GM23338 (cell line): ENCODE results near the gene TCF20. TPM values are rescaled to one million over a fixed set of nuclear protein-coding genes. Genes with fewer than 3 reads are reported as not detected.

Experiments
- ATAC-seq: fragments of 200-7000 bp; cut with Tn5 transposase; 3 replicates; pipeline ENCODE4 v1.9.1; 2020
- DNase-seq: peaks from one replicate; pipeline ENCODE4 v3.0.0-alpha.2; 2015; ENCODE audit warnings: low spot score
- H2AFZ ChIP-seq: fragments of 200-600 bp; sonication (generic); 2 replicates; pipeline ENCODE4 v1.8.0; 2016; ENCODE audit warnings: antibody characterized with exemption, mild to moderate bottlenecking, moderate library complexity
- H3F3A ChIP-seq: fragments of 200-600 bp; sonication (generic); replicated peaks from 2 replicates; pipeline ENCODE4 v1.8.0; 2017; ENCODE audit warnings: antibody characterized with exemption, mixed run types, low read depth
- H3K27ac ChIP-seq: fragments of 200-600 bp; sonication (generic); 2 replicates; pipeline ENCODE4 v1.6.1; 2016; ENCODE audit warnings: low read depth
- H3K27me3 ChIP-seq: fragments of 200-600 bp; sonication (generic); 2 replicates; pipeline ENCODE4 v1.8.0; 2016; ENCODE audit warnings: mild to moderate bottlenecking, mixed run types, moderate library complexity; ENCODE audit not compliant: insufficient read depth
- H3K36me3 ChIP-seq: fragments of 200-600 bp; sonication (generic); 2 replicates; pipeline ENCODE4 v1.8.0; 2016; ENCODE audit warnings: mild to moderate bottlenecking; ENCODE audit not compliant: insufficient read depth
- H3K4me1 ChIP-seq: fragments of 200-600 bp; sonication (generic); 2 replicates; pipeline ENCODE4 v1.8.0; 2016; ENCODE audit warnings: mild to moderate bottlenecking, moderate library complexity; ENCODE audit not compliant: insufficient read depth
- H3K4me2 ChIP-seq: fragments of 200-600 bp; sonication (generic); 2 replicates; pipeline ENCODE4 v1.7.1; 2017; ENCODE audit warnings: mixed run types
- H3K4me3 ChIP-seq: fragments of 200-600 bp; sonication (generic); 2 replicates; pipeline ENCODE4 v1.6.1; 2016; ENCODE audit warnings: mixed run types
- H3K79me2 ChIP-seq: fragments of 200-600 bp; sonication (generic); replicated peaks from 2 replicates; pipeline ENCODE4 v1.8.0; 2017; ENCODE audit warnings: mild to moderate bottlenecking; ENCODE audit not compliant: insufficient read depth
- H3K9me2 ChIP-seq: fragments of 200-600 bp; sonication (generic); 2 replicates; pipeline ENCODE4 v1.8.0; 2017; ENCODE audit not compliant: insufficient read depth
- H4K20me1 ChIP-seq: fragments of 200-600 bp; sonication (generic); replicated peaks from 2 replicates; pipeline ENCODE4 v1.8.0; 2017; ENCODE audit warnings: mild to moderate bottlenecking; ENCODE audit not compliant: insufficient read depth
- H3K27ac Mint-ChIP-seq: 2 replicates; pipeline ENCODE4 v1.8.0; 2020; ENCODE audit warnings: inconsistent platforms, mild to moderate bottlenecking, moderate library complexity, mixed read lengths
- H3K27me3 Mint-ChIP-seq: 3 replicates; pipeline ENCODE4 v1.8.0; 2022; ENCODE audit warnings: low read depth, mild to moderate bottlenecking, moderate library complexity, mixed read lengths, inconsistent platforms; ENCODE audit not compliant: insufficient read depth, poor library complexity
- H3K36me3 Mint-ChIP-seq: 3 replicates; pipeline ENCODE4 v1.8.0; 2021; ENCODE audit warnings: low read depth, mild to moderate bottlenecking, inconsistent platforms, moderate library complexity, mixed read lengths
- H3K4me1 Mint-ChIP-seq: 3 replicates; pipeline ENCODE4 v1.8.0; 2020; ENCODE audit warnings: mild to moderate bottlenecking, inconsistent platforms, mixed read lengths
- H3K4me3 Mint-ChIP-seq: 3 replicates; pipeline ENCODE4 v1.8.0; 2021; ENCODE audit warnings: moderate library complexity, mild to moderate bottlenecking, inconsistent platforms, mixed read lengths
- H3K9me3 Mint-ChIP-seq: 3 replicates; pipeline ENCODE4 v1.8.0; 2020; ENCODE audit warnings: moderate library complexity, mild to moderate bottlenecking, inconsistent platforms, mixed read lengths
- CREB1 ChIP-seq: fragments of 250-450 bp; sonication (Bioruptor Pico); IDR thresholded peaks from 2 replicates; pipeline ENCODE4 v1.5.0; 2020; ENCODE audit warnings: low read depth, mild to moderate bottlenecking, moderate library complexity
- ETS1 ChIP-seq: IDR thresholded peaks from 2 replicates; pipeline ENCODE4 v1.6.1; 2016; ENCODE audit warnings: antibody characterized with exemption
- EZH2 ChIP-seq: fragments of 200-600 bp; sonication (generic); IDR thresholded peaks from one replicate; pipeline ENCODE4 v1.8.0; 2017; ENCODE audit warnings: antibody characterized with exemption, mild to moderate bottlenecking, low read depth; ENCODE audit not compliant: unreplicated experiment
- EZH2phosphoT487 ChIP-seq: fragments of 200-600 bp; sonication (generic); IDR thresholded peaks from one replicate; pipeline ENCODE4 v1.8.1; 2018; ENCODE audit warnings: antibody characterized with exemption; ENCODE audit not compliant: unreplicated experiment
- JUNB ChIP-seq: IDR thresholded peaks from one replicate; pipeline ENCODE4 v1.6.1; 2016; ENCODE audit warnings: antibody characterized with exemption; ENCODE audit not compliant: unreplicated experiment
- NANOG ChIP-seq: IDR thresholded peaks from 2 replicates; pipeline ENCODE4 v1.6.1; 2016; ENCODE audit warnings: antibody characterized with exemption, borderline replicate concordance
- POLR2AphosphoS5 ChIP-seq: IDR thresholded peaks from 2 replicates; pipeline ENCODE4 v1.6.1; 2016; ENCODE audit warnings: antibody characterized with exemption, low read depth
- STAT1 ChIP-seq: IDR thresholded peaks from one replicate; pipeline ENCODE4 v1.6.1; 2016; ENCODE audit warnings: antibody characterized with exemption; ENCODE audit not compliant: unreplicated experiment
- ZNF114 ChIP-seq: fragments of 250-450 bp; sonication (Bioruptor Pico); IDR thresholded peaks from 2 replicates; pipeline ENCODE4 v1.5.0; 2020; ENCODE audit warnings: mild to moderate bottlenecking, moderate library complexity
- ZNF331 ChIP-seq: fragments of 250-450 bp; sonication (Bioruptor Pico); IDR thresholded peaks from 2 replicates; pipeline ENCODE4 v1.5.0; 2020; ENCODE audit warnings: low read depth, mild to moderate bottlenecking, moderate library complexity
- polyA plus RNA-seq: library from polyadenylated mRNA; unstranded; fragments of >200 nt; fragmentation: Nextera tagmentation; extraction: Ambion mirVana; gene quantifications from 2 replicates; pipeline ENCODE4 v1.2.1, GENCODE V29; 2016
- total RNA-seq: library from RNA; depleted of rRNA; stranded (reverse); fragments of >200 nt; shearing (Covaris generic); gene quantifications from 2 replicates; pipeline ENCODE4 v1.2.3, GENCODE V29; 2014
- TF ChIP-seq, protein P1 (sequence below): fragments of 250-450 bp; sonication (Bioruptor Pico); IDR thresholded peaks from 2 replicates; pipeline ENCODE4 v1.5.0; 2020; ENCODE audit warnings: mild to moderate bottlenecking, moderate library complexity
- TF ChIP-seq, protein P2 (sequence below): IDR thresholded peaks from one replicate; pipeline ENCODE4 v1.6.1; 2018; ENCODE audit warnings: antibody characterized with exemption; ENCODE audit not compliant: unreplicated experiment

Gene TCF20
- total and polyA plus RNA-seq, 2 experiments from 2014 or later: 6.4 to 68.7 TPM

GRCh38 chr22:42258126-42258525, 12.3 kb downstream of the TCF20 start:
- no peaks in the 10 kb centered on the region for H3K36me3 ChIP-seq
- Mint-ChIP-seq H3K36me3 (no peaks in the 10 kb centered on the region), H3K4me1 (peaks cover 23% of the 10 kb centered on the region; the same call in 2 of the 3 replicates), H3K9me3 (no peaks in the 10 kb centered on the region), H3K4me3 (no peak overlapping the region), H3K27ac (no peak overlapping the region), H3K27me3 (peaks cover 13% of the 10 kb centered on the region)
- no peaks in the 10 kb centered on the region for H3F3A ChIP-seq
- no peak overlapping the region for H3K27ac ChIP-seq
- no peak overlapping the region for H3K4me3 ChIP-seq
- no peak overlapping the region for H2AFZ ChIP-seq
- TF ChIP-seq CREB1 (CRISPR knock-in tag) (no peak), NANOG (no peak), POLR2AphosphoS5 (no peak), EZH2 (no peak), STAT1 (no peak), JUNB (no peak), EZH2phosphoT487 (no peak), ETS1 (no peak), ZNF114 (CRISPR knock-in tag) (no peak), ZNF331 (CRISPR knock-in tag) (no peak)
- TF ChIP-seq, protein P1, sequence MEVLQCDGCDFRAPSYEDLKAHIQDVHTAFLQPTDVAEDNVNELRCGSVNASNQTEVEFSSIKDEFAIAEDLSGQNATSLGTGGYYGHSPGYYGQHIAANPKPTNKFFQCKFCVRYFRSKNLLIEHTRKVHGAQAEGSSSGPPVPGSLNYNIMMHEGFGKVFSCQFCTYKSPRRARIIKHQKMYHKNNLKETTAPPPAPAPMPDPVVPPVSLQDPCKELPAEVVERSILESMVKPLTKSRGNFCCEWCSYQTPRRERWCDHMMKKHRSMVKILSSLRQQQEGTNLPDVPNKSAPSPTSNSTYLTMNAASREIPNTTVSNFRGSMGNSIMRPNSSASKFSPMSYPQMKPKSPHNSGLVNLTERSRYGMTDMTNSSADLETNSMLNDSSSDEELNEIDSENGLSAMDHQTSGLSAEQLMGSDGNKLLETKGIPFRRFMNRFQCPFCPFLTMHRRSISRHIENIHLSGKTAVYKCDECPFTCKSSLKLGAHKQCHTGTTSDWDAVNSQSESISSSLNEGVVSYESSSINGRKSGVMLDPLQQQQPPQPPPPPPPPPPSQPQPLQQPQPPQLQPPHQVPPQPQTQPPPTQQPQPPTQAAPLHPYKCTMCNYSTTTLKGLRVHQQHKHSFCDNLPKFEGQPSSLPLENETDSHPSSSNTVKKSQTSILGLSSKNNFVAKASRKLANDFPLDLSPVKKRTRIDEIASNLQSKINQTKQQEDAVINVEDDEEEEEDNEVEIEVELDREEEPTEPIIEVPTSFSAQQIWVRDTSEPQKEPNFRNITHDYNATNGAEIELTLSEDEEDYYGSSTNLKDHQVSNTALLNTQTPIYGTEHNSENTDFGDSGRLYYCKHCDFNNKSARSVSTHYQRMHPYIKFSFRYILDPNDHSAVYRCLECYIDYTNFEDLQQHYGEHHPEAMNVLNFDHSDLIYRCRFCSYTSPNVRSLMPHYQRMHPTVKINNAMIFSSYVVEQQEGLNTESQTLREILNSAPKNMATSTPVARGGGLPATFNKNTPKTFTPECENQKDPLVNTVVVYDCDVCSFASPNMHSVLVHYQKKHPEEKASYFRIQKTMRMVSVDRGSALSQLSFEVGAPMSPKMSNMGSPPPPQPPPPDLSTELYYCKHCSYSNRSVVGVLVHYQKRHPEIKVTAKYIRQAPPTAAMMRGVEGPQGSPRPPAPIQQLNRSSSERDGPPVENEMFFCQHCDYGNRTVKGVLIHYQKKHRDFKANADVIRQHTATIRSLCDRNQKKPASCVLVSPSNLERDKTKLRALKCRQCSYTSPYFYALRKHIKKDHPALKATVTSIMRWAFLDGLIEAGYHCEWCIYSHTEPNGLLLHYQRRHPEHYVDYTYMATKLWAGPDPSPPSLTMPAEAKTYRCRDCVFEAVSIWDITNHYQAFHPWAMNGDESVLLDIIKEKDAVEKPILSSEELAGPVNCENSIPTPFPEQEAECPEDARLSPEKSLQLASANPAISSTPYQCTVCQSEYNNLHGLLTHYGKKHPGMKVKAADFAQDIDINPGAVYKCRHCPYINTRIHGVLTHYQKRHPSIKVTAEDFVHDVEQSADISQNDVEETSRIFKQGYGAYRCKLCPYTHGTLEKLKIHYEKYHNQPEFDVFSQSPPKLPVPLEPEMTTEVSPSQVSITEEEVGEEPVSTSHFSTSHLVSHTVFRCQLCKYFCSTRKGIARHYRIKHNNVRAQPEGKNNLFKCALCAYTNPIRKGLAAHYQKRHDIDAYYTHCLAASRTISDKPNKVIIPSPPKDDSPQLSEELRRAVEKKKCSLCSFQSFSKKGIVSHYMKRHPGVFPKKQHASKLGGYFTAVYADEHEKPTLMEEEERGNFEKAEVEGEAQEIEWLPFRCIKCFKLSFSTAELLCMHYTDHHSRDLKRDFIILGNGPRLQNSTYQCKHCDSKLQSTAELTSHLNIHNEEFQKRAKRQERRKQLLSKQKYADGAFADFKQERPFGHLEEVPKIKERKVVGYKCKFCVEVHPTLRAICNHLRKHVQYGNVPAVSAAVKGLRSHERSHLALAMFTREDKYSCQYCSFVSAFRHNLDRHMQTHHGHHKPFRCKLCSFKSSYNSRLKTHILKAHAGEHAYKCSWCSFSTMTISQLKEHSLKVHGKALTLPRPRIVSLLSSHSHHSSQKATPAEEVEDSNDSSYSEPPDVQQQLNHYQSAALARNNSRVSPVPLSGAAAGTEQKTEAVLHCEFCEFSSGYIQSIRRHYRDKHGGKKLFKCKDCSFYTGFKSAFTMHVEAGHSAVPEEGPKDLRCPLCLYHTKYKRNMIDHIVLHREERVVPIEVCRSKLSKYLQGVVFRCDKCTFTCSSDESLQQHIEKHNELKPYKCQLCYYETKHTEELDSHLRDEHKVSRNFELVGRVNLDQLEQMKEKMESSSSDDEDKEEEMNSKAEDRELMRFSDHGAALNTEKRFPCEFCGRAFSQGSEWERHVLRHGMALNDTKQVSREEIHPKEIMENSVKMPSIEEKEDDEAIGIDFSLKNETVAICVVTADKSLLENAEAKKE: no peak
- TF ChIP-seq, protein P2, sequence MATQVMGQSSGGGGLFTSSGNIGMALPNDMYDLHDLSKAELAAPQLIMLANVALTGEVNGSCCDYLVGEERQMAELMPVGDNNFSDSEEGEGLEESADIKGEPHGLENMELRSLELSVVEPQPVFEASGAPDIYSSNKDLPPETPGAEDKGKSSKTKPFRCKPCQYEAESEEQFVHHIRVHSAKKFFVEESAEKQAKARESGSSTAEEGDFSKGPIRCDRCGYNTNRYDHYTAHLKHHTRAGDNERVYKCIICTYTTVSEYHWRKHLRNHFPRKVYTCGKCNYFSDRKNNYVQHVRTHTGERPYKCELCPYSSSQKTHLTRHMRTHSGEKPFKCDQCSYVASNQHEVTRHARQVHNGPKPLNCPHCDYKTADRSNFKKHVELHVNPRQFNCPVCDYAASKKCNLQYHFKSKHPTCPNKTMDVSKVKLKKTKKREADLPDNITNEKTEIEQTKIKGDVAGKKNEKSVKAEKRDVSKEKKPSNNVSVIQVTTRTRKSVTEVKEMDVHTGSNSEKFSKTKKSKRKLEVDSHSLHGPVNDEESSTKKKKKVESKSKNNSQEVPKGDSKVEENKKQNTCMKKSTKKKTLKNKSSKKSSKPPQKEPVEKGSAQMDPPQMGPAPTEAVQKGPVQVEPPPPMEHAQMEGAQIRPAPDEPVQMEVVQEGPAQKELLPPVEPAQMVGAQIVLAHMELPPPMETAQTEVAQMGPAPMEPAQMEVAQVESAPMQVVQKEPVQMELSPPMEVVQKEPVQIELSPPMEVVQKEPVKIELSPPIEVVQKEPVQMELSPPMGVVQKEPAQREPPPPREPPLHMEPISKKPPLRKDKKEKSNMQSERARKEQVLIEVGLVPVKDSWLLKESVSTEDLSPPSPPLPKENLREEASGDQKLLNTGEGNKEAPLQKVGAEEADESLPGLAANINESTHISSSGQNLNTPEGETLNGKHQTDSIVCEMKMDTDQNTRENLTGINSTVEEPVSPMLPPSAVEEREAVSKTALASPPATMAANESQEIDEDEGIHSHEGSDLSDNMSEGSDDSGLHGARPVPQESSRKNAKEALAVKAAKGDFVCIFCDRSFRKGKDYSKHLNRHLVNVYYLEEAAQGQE: no peak
- 0 out of 2 replicates have a peak overlapping the region, but pooled peaks have one; percentile 2 for H3K4me2 ChIP-seq
- peaks cover 53% of the 10 kb centered on the region for H3K27me3 ChIP-seq
- DNase-seq (no peak), ATAC-seq (peak; percentile 49)
- H3K4me1 ChIP-seq: peaks cover 13% of the 10 kb centered on the region
- peaks cover 99% of the 10 kb centered on the region for H3K79me2 ChIP-seq
- no peaks in the 10 kb centered on the region for H3K9me2 ChIP-seq
- H4K20me1 ChIP-seq: peaks cover 96% of the 10 kb centered on the region
